Measurements from ENCODE around the gene PARG.
"Not testable (repeated sequence)": the region's sequence is repeated elsewhere in the genome, so short reads cannot be mapped to it uniquely, and the experiment has no call there.

PARG gene

GRCh38 chr10:49900406-49900805, 41.4 kb downstream of the PARG start:
- not testable (repeated sequence) for DNase-seq

- DNase-seq, result not testable (repeated sequence)
These were observed 41.8 kb downstream of the PARG start for GRCh38 chr10:49899999-49900398.

- DNase-seq, result not testable (repeated sequence)
These were observed 51.8 kb downstream of the PARG start for GRCh38 chr10:49890025-49890424.

GRCh38 chr10:49884739-49885331, 57.0 kb downstream of the PARG start:
- DNase-seq, result not testable (repeated sequence)

GRCh38 chr10:49883852-49884251, 58.0 kb downstream of the PARG start:
- not testable (repeated sequence) for DNase-seq

- DNase-seq, result not testable (repeated sequence)
These were observed 59.5 kb downstream of the PARG start for GRCh38 chr10:49882327-49882726.

GRCh38 chr10:49872740-49873139, 69.1 kb downstream of the PARG start:
- DNase-seq, result not testable (repeated sequence)

GRCh38 chr10:49871462-49871861, 70.4 kb downstream of the PARG start:
- not testable (repeated sequence) for DNase-seq

GRCh38 chr10:49859933-49860332, 81.9 kb downstream of the PARG start:
- not testable (repeated sequence) for DNase-seq

- not testable (repeated sequence) for DNase-seq
These were observed 83.0 kb downstream of the PARG start for GRCh38 chr10:49858697-49859382.

GRCh38 chr10:49849520-49849919, 92.3 kb downstream of the PARG start:
- DNase-seq, result not testable (repeated sequence)

GRCh38 chr10:49844775-49845595, 96.8 kb downstream of the PARG start:
- DNase-seq, result no peak

GRCh38 chr10:49842333-49842628, 99.5 kb downstream of the PARG start:
- DNase-seq, result not testable (repeated sequence)

GRCh38 chr10:49841615-49842332, 100.1 kb downstream of the PARG start:
- DNase-seq, result no peak

- no peak for DNase-seq
These were observed 104.1 kb downstream of the PARG start for GRCh38 chr10:49837685-49838084.

- DNase-seq, result no peak
These were observed 104.8 kb downstream of the PARG start for GRCh38 chr10:49837051-49837478.

- no peak for DNase-seq
These were observed 106.9 kb downstream of the PARG start for GRCh38 chr10:49834976-49835375.

- no peak for DNase-seq
These were observed 107.6 kb downstream of the PARG start for GRCh38 chr10:49834201-49834600.

GRCh38 chr10:49833168-49833567, 108.7 kb downstream of the PARG start:
- DNase-seq, result no peak

- DNase-seq, result no peak
These were observed 110.3 kb downstream of the PARG start for GRCh38 chr10:49831352-49832035.

GRCh38 chr10:49830846-49831245, 111.0 kb downstream of the PARG start:
- no peak for DNase-seq

GRCh38 chr10:49830016-49830415, 111.8 kb downstream of the PARG start:
- no peak for DNase-seq

- DNase-seq, result no peak
These were observed 114.5 kb downstream of the PARG start for GRCh38 chr10:49827297-49827696.

All from hematopoietic multipotent progenitor cell treated with erythropoietin and hydrocortisone succinate and interleukin-3 and kit ligand, for 6 days (in vitro differentiated cells).